SU-DHL-6 (cell line): Measurements from ENCODE around the gene LRRC18.

Experiments used
- H2AFZ ChIP-seq: fragments of 200-600 bp; sonication (generic); 2 replicates; pipeline ENCODE4 v1.6.1; 2014; ENCODE audit warnings: low read depth, mild to moderate bottlenecking, moderate library complexity, mixed read lengths, antibody characterized with exemption, low read length; ENCODE audit not compliant: severe bottlenecking
- H3F3A ChIP-seq: fragments of 200-600 bp; shearing (Covaris generic); 2 replicates; pipeline ENCODE4 v1.6.0; 2016; ENCODE audit warnings: antibody characterized with exemption, mild to moderate bottlenecking; ENCODE audit not compliant: insufficient read depth
- H3K27ac ChIP-seq: fragments of 200-600 bp; sonication (generic); 2 replicates; pipeline ENCODE4 v1.5.1; 2016; ENCODE audit warnings: low read depth, mild to moderate bottlenecking, low read length, moderate library complexity, mixed read lengths
- H3K27me3 ChIP-seq: fragments of 200-600 bp; sonication (generic), shearing (Covaris generic); 2 replicates; pipeline ENCODE4 v1.6.0; 2014; ENCODE audit warnings: mild to moderate bottlenecking, low read length
- H3K36me3 ChIP-seq: fragments of 200-600 bp; sonication (generic); 2 replicates; pipeline ENCODE4 v1.6.1; 2014; ENCODE audit warnings: mild to moderate bottlenecking, low read length, mixed read lengths
- H3K4me2 ChIP-seq: fragments of 300-600, 200-600 bp; shearing (Covaris generic), sonication (generic); 2 replicates; pipeline ENCODE4 v1.6.0; 2014; ENCODE audit warnings: low read length, low read depth, mild to moderate bottlenecking; ENCODE audit not compliant: poor library complexity, severe bottlenecking
- H3K4me3 ChIP-seq: fragments of 200-600 bp; sonication (generic); 2 replicates; pipeline ENCODE4 v1.5.1; 2014; ENCODE audit warnings: antibody characterized with exemption, low read length, mild to moderate bottlenecking, mixed read lengths; ENCODE audit not compliant: insufficient read depth, poor library complexity, severe bottlenecking
- H3K79me2 ChIP-seq: fragments of 200-600 bp; sonication (generic); 2 replicates; pipeline ENCODE4 v1.6.1; 2014; ENCODE audit warnings: mild to moderate bottlenecking, low read length, moderate library complexity; ENCODE audit not compliant: insufficient read depth
- H3K9ac ChIP-seq: fragments of 200-600 bp; sonication (generic); 2 replicates; pipeline ENCODE4 v1.7.0; 2014; ENCODE audit warnings: mild to moderate bottlenecking, low read length
- H3K9me2 ChIP-seq: fragments of 200-600 bp; sonication (generic); replicated peaks from 2 replicates; pipeline ENCODE4 v1.6.1; 2014; ENCODE audit warnings: low read length; ENCODE audit not compliant: insufficient read depth
- H3K9me3 ChIP-seq: fragments of 200-600 bp; sonication (generic); 2 replicates; pipeline ENCODE4 v1.6.1; 2014; ENCODE audit warnings: low read length, mixed read lengths; ENCODE audit not compliant: insufficient read depth
- H4K20me1 ChIP-seq: fragments of 200-600 bp; sonication (generic); 2 replicates; pipeline ENCODE4 v1.6.1; 2014; ENCODE audit warnings: low read depth, mild to moderate bottlenecking, antibody characterized with exemption, low read length, moderate library complexity, mixed read lengths
- EZH2phosphoT487 ChIP-seq: fragments of 200-600 bp; sonication (generic), shearing (Covaris generic); conservative IDR thresholded peaks from 2 replicates; pipeline ENCODE4 v1.6.1; 2018; ENCODE audit warnings: mild to moderate bottlenecking, antibody characterized with exemption, low read length, moderate library complexity, mixed read lengths
- TF ChIP-seq, protein P1 (sequence below): fragments of 200-600 bp; sonication (generic); IDR thresholded peaks from one replicate; pipeline ENCODE4 v1.5.1; 2017; ENCODE audit warnings: antibody characterized with exemption, mild to moderate bottlenecking, low read length, moderate library complexity; ENCODE audit not compliant: insufficient read depth, poor library complexity, severe bottlenecking

The LRRC18 gene

DNA sequence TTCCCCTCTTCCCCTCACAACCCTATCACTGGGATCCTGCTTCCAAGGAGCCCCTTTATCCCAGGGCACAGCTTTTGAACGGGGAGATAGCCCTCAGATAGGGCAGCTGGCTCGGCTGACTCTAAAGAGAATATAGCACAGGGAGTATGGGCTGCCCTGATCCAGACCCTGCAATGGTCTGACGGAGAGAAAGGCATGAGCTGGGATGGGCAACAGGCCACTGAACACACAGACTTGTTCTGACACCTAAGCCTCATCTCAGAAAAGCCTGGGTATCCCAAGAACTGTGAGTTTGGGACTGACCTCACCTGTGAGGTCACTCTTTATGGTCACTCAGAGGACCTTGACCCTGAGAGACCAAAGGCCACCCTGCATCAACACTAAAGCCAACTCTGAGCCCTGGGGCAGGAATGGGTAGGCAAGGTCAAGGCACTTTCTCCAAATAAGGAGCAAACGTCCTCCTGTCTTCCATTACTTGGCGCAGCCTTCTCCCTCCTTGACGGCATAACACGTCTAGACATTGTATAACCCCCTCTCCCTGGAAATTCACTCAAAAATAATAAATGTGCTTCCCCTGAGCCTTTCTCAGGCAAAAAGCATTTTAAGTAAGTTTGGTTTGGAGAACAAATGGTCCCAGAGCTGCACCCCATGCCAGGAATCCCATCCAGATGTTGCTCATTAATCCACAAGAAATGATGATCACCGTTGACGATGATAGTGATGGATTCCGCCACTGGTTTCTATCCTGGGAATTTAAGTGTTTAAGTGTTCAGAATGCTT is 8.2 kb upstream of the LRRC18 start:
- Histone ChIP-seq H3K36me3 (0 out of 2 replicates have a peak, but pooled peaks cover 5% of the 10 kb centered on the region), H3K4me3 (no peak overlapping the region), H3F3A (no peaks in the 10 kb centered on the region), H3K4me2 (no peak overlapping the region), H3K27ac (no peak overlapping the region), H3K9ac (no peak overlapping the region), H4K20me1 (no peaks in the 10 kb centered on the region), H3K9me3 (no peaks in the 10 kb centered on the region), H2AFZ (no peak overlapping the region), H3K79me2 (no peaks in the 10 kb centered on the region), H3K27me3 (no peaks in the 10 kb centered on the region), H3K9me2 (no peaks in the 10 kb centered on the region)
- TF ChIP-seq EZH2phosphoT487: no peak
- TF ChIP-seq, protein P1, sequence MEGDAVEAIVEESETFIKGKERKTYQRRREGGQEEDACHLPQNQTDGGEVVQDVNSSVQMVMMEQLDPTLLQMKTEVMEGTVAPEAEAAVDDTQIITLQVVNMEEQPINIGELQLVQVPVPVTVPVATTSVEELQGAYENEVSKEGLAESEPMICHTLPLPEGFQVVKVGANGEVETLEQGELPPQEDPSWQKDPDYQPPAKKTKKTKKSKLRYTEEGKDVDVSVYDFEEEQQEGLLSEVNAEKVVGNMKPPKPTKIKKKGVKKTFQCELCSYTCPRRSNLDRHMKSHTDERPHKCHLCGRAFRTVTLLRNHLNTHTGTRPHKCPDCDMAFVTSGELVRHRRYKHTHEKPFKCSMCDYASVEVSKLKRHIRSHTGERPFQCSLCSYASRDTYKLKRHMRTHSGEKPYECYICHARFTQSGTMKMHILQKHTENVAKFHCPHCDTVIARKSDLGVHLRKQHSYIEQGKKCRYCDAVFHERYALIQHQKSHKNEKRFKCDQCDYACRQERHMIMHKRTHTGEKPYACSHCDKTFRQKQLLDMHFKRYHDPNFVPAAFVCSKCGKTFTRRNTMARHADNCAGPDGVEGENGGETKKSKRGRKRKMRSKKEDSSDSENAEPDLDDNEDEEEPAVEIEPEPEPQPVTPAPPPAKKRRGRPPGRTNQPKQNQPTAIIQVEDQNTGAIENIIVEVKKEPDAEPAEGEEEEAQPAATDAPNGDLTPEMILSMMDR: no peak

DNA sequence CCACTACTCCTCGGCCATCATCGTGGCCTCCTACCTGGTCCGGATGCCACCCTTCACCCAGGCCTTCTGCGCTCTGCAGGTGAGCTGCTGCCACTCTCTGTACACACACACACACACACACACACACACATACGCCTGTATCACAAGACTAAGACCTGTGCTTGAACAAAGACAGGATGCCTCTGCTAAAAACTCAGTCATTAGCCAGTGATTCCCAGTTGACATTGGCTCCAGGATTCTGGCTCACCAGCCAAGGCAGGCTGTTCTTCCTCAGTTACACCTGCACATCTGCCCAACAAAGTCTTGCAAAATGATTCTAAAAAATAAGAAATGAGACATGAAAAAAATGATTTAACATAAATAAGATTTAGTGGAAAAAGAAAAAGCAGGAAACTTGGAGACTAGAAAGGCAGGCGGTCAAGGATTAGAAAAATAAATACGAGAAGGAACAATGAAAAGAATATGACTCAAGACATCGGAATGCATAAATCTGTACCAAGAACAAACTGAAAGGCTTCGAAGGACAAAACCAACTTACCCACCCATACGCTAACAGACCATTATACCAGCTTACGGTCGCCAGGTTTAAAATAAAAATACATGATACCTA is 7.4 kb upstream of the LRRC18 start:
- Histone ChIP-seq H3K9ac (no peak overlapping the region), H3F3A (no peaks in the 10 kb centered on the region), H3K27me3 (no peaks in the 10 kb centered on the region), H3K79me2 (no peaks in the 10 kb centered on the region), H3K9me2 (no peaks in the 10 kb centered on the region), H3K4me3 (no peak overlapping the region), H3K4me2 (no peak overlapping the region), H3K9me3 (no peaks in the 10 kb centered on the region), H3K27ac (no peak overlapping the region), H3K36me3 (0 out of 2 replicates have a peak, but pooled peaks cover 5% of the 10 kb centered on the region), H2AFZ (no peak overlapping the region), H4K20me1 (no peaks in the 10 kb centered on the region)
- TF ChIP-seq EZH2phosphoT487: no peak
- TF ChIP-seq, protein P1: no peak

DNA sequence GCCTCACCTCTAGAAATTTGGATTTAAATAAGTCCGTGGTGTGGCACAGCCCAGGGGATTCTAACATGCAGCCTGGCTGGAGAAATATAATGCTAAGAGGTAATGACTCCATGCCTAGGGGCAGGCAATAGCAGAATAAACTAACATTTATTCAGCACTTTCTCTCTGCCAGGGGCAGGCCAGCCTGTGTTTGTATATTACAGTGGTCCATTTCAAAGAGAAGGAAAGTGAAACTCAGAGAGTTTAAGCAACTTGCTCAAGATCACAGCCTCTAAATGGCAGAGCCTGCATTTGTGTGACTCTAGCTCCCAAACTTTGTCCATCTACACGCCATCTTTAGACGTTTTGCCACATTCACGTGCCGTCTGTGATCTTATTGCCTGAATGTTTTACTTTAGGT is 6.7 kb upstream of the LRRC18 start:
- H3K9me3 ChIP-seq: no peaks in the 10 kb centered on the region
- 0 out of 2 replicates have a peak, but pooled peaks cover 5% of the 10 kb centered on the region for H3K36me3 ChIP-seq
- no peak overlapping the region for H3K27ac ChIP-seq
- no peak overlapping the region for H3K4me2 ChIP-seq
- no peak overlapping the region for H3K9ac ChIP-seq
- H3K27me3 ChIP-seq: no peaks in the 10 kb centered on the region
- no peak for TF ChIP-seq EZH2phosphoT487
- TF ChIP-seq, protein P1: no peak
- no peaks in the 10 kb centered on the region for H3K9me2 ChIP-seq
- H4K20me1 ChIP-seq: no peaks in the 10 kb centered on the region
- H2AFZ ChIP-seq: no peak overlapping the region
- H3F3A ChIP-seq: no peaks in the 10 kb centered on the region
- H3K4me3 ChIP-seq: no peak overlapping the region
- H3K79me2 ChIP-seq: no peaks in the 10 kb centered on the region
